Sciatic nerve (tissue), 2 donors: ENCODE measurements around the gene PPP6R2. TPM values are rescaled to one million over a fixed set of nuclear protein-coding genes. Genes with fewer than 3 reads are reported as not detected.
A peak's percentile ranks its signal among the peaks of the same experiment; 100 is the strongest.

Source experiments
- ATAC-seq: fragments of 200-7000 bp; cut with Tn5 transposase; one replicate; pipeline ENCODE4 v1.9.1; 2020; ENCODE audit warnings: mild to moderate bottlenecking, moderate library complexity
- DNase-seq: peaks from one replicate; pipeline ENCODE4 v3.0.0-alpha.2; 2020; ENCODE audit warnings: low spot score
- intact Hi-C: fragments of 100-400 bp; cut with DNase I; formaldehyde crosslinking; loops from one replicate; pipeline ENCODE4 v1.14.2; 2022
- total RNA-seq: library from RNA; stranded (reverse); fragmentation: NEBNext Ultra II Directional; extraction: Animal tissue kit (Norgen Biotek cat#: 25700); gene quantifications from one replicate; pipeline ENCODE4 v1.2.1, GENCODE V29; 2021
- donor health status: DM: no; HTN: no; CAD: no.
- donor health status: DM: no; HTN: no; CAD: no.

PPP6R2 gene
- total RNA-seq, 1 donor from 2014 or later = 42.1 TPM

- ATAC-seq (no peak), DNase-seq (no peak)
- intact Hi-C loops = no loop called here
Measured at GRCh38 chr22:50486561-50487289, 143.6 kb downstream of the PPP6R2 start, which contains the start of gene MIOX. MIOX (plus strand) TSS chr22:50486859; CDS start chr22:50486898, 39 bp downstream.

GRCh38 chr22:50487290-50488005, 144.3 kb downstream of the PPP6R2 start:
- DNase-seq = no peak
- no peak for ATAC-seq
- intact Hi-C loops = no loop called here

- intact Hi-C loops = no loop called here
- no peak for ATAC-seq
- DNase-seq = no peak
Measured at GRCh38 chr22:50488006-50488677, 145.0 kb downstream of the PPP6R2 start.

DNA sequence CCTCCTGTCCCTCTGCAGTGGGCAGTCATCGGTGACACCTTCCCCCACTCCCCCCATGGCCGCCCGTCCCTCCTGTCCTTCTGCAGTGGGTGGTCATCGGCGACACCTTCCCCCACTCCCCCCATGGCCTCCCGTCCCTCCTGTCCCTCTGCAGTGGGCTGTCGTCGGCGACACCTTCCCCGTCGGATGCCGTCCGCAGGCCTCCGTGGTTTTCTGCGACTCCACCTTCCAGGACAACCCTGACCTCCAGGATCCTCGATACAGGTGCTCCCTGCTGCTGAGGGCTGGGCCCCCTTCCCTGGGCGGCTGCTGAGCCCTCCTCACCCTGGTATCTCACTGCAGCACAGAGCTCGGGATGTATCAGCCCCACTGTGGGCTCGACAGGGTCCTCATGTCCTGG, 145.8 kb downstream of the PPP6R2 start:
- no peak for ATAC-seq
- intact Hi-C loops = no loop called here

GRCh38 chr22:50489363-50490243, 146.5 kb downstream of the PPP6R2 start:
- DNase-seq (no peak), ATAC-seq (no peak)
- intact Hi-C loops = no loop called here

More for the DNA sequence above, 145.8 kb downstream of the PPP6R2 start:
- DNase-seq = no peak

GRCh38 chr22:50490531-50491308, 147.6 kb downstream of the PPP6R2 start:
- ATAC-seq = peak; percentile 38
- no peak for DNase-seq
- intact Hi-C loops = no loop called here

Other genes with a start within 250 kb of the PPP6R2 start
- gene PANX2, start 172.6 kb upstream of the PPP6R2 start, total RNA-seq = 0.76 TPM
- 22.8 TPM for gene TRABD, start 157.4 kb upstream of the PPP6R2 start, total RNA-seq
- 22.6 TPM for gene SELENOO, start 142.3 kb upstream of the PPP6R2 start, total RNA-seq
- gene TUBGCP6, start 98.3 kb upstream of the PPP6R2 start, total RNA-seq = 47.6 TPM
- 32.4 TPM for gene HDAC10, start 92.1 kb upstream of the PPP6R2 start, total RNA-seq
- gene MAPK12, start 81.6 kb upstream of the PPP6R2 start, total RNA-seq = 17.8 TPM
- gene MAPK11, start 72.9 kb upstream of the PPP6R2 start, total RNA-seq = 20.4 TPM
- gene PLXNB2, start 35.7 kb upstream of the PPP6R2 start, total RNA-seq = 160 TPM
- gene DENND6B, start 16.3 kb upstream of the PPP6R2 start, total RNA-seq = 14.0 TPM
- 73.4 TPM for gene SBF1, start 131.7 kb downstream of the PPP6R2 start, total RNA-seq
- gene ADM2, start 138.2 kb downstream of the PPP6R2 start, total RNA-seq = 0.09 TPM
- gene MIOX, start 143.5 kb downstream of the PPP6R2 start, total RNA-seq = not detected
- 48.4 TPM for gene LMF2, start 164.4 kb downstream of the PPP6R2 start, total RNA-seq
- gene NCAPH2, start 164.9 kb downstream of the PPP6R2 start, total RNA-seq = 39.8 TPM
- 1.9 TPM for gene SCO2, start 182.3 kb downstream of the PPP6R2 start, total RNA-seq
- gene TYMP, start 186.7 kb downstream of the PPP6R2 start, total RNA-seq = 44.5 TPM
- 0.13 TPM for gene KLHDC7B, start 202.6 kb downstream of the PPP6R2 start, total RNA-seq
- gene SYCE3, start 219.6 kb downstream of the PPP6R2 start, total RNA-seq = not detected
- gene CPT1B, start 235.1 kb downstream of the PPP6R2 start, total RNA-seq = 18.2 TPM
- 73.9 TPM for gene CHKB, start 239.5 kb downstream of the PPP6R2 start, total RNA-seq